HG02840 (cell line): Measurements from ENCODE around the gene KRT84.
A peak's percentile ranks its signal among the peaks of the same experiment; 100 is the strongest.

Experiments used
- ATAC-seq: cut with Tn5 transposase; IDR thresholded peaks from one replicate; pipeline ENCODE4 v1.9.1; 2021; ENCODE audit warnings: mild to moderate bottlenecking, moderate library complexity, moderate number of reproducible peaks; ENCODE audit not compliant: unreplicated experiment, low FRiP score

KRT84 gene

DNA sequence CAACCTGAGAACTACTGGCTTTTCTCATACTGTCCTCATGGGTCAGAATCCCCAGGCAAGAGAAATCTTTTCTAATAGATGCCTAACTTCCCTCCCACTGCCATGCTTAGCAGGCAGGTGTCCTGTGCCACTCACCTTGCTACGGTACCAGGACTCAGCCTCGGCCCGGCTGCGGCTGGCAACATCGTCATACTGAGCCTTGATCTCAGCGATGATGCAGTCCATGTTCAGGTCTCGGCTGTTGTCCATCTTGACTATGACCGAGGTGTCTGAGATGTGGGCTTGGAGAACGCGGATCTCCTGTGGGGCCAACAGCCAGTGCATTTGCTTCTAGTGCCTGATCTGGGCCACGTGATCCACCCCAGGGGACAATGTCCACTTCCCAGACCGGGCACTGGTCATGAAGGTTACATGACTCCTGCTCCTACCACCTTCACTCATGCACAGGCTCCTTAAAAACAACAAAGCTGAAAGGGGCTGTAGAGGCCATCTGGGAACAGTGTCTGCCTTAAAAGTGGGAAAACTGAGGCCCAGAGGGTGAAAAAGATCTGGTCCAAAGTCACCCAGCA lies 22.3 kb downstream of the KRT84 start:
- ATAC-seq, result no peak

DNA sequence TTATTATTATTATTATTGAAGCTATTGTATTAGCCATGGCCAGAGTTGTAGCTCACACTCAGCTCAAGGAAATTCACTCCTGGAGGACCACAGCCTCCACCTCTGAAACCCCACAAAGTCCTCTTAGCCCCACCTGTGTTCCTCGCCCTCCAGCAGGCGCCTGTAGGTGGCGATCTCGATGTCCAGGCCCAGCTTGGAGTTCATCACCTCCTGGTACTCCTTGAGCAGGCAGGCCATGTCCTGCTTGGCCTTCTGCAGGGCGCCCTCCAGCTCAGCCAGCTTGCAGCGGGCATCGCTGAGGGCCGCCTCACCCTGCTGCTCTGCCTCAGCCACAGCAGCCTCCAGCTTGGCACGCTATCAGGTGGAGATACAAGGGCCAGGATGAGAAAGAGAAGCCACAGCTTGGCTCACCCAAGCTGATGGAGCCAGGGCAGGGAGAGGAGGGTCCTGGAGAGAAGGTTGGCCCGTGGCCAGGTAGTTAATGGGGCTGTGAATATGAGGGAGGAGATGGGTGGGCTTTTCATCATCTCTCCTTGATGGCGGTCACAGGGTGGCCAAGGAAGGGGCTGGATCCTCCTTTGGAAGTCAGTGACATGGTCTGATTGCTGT lies 23.2 kb downstream of the KRT84 start:
- ATAC-seq, result no peak

DNA sequence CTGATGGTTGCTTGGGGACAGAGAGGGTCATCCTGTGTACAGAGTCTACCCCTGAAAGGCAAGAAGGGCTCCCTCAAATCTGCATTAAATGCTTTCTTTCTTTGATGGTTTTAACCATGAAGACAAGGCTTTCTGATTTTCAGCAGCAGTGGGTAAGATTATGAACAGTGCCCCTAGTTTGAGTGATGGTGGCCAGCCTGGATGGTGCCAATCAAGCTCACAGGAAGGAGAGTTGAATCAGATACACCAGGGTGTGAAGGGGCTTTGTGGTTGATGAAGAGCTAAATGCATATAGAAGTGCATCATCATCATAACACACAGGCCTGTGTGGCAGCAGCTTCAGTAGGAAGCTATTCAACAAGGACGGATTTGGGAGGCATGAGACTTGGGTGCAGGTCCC lies 23.9 kb downstream of the KRT84 start:
- ATAC-seq, result no peak

DNA sequence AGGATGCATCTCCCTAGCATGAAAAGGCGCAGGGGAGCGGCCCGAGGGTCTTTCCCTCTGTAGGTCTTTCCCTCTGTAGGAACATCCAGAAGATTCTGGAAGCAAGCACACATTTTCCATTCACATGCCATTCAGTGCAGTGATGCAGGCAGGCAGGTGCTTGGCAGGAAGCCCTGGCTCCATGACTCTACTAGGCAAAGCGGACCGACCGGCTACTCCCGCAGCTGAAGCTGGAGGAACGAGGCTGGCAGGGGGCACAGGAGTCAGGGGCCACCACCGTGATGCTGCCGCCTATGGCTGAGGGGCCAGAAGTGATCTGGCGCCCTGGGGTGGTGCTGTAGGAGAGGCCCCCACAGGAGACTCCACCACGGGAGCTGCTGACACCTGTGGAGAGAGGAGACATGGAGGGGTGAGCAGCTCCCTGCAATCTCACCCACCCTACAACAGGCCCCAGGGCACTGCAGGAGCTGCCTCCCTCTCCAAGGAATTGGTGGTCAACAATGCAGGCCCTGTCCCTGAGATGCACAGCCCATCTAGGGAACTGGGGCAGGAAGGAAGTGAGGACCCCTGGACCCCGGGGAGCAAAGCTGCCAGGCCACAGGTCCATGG lies 24.7 kb downstream of the KRT84 start:
- ATAC-seq, result no peak

DNA sequence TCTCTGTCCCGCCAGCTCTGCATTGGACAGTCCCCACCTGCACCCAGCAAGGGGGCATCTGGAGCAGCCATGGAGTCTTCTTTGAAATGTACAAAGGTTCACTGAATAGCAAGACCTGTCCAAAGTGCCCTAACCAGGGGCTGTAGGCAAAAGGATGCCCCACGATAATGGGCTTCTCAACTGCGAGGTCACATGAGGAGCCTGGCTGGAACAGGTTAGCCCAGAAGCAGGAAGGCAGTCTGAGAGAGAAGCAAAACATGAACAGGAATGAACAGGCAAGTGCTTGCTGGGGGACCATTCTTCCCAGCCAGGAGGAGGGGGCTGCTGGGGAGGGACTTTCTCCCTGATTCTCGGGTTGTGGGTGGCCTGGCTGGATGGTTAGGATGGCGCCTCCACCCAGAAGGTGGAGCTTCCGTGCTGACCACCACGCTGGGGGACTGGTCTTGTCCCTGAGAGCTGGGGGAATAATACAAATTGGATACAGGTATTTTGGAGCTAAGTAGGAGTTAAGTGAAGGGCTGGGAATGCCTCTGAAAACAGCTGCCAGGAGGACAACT lies 25.3 kb downstream of the KRT84 start:
- no peak for ATAC-seq

DNA sequence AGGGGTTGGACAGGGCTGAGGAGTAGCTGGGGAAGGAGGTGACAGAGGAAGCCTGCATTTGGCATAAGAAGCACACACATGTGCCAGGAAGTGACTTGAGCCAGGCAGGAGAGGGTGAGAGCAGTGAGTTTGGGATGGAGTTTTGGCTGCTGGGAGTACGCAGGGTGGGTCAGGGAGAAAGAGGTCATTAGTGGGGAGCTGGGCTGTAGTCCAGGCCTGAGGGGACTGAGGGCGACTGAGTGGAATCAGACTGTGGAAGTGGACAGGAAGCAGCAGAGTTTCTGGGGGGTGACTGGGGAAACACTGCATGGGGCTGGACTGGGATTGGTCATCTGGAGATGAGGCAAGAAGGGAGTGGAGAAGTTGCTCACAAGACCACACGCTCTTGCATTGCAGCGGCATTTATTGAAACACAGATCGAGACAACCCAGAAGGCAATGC lies 25.8 kb downstream of the KRT84 start:
- no peak for ATAC-seq

DNA sequence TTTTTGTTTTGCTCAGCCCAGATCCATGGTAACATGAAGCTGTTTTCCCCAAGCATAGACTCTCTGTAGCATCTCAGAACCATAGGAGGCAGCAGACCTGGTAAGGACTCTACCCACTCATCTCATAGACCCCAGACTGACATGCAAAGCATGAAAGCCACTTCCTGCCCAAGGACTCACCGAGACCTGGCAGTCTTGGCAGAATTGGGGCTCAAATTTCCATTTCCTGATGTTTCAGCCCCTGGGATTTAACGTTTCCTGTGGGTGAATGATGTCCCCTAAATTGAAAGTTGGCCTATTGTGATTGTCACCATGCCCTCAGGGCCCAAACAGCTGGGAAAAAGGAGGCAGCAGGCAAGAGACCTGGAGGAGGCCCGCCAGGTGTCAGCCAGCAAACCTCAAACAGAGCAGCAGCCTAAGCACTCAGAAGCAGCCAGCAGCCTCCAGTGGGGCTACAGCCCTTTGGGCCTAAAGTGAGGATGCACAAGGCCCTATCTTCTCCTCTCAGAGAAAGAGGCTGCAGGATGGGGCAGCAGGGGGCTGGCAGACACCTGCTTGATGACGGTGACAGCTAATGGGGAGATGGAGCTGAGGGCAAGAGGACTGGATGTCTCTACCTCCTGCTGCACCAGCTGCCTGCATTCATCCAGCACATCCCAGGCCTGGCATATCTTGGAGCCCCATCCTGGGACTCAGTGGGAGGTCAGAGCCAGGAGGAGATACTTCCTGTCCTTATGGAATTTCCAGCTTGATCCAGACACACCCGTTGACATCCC lies 26.7 kb downstream of the KRT84 start:
- ATAC-seq, result peak; percentile 79

DNA sequence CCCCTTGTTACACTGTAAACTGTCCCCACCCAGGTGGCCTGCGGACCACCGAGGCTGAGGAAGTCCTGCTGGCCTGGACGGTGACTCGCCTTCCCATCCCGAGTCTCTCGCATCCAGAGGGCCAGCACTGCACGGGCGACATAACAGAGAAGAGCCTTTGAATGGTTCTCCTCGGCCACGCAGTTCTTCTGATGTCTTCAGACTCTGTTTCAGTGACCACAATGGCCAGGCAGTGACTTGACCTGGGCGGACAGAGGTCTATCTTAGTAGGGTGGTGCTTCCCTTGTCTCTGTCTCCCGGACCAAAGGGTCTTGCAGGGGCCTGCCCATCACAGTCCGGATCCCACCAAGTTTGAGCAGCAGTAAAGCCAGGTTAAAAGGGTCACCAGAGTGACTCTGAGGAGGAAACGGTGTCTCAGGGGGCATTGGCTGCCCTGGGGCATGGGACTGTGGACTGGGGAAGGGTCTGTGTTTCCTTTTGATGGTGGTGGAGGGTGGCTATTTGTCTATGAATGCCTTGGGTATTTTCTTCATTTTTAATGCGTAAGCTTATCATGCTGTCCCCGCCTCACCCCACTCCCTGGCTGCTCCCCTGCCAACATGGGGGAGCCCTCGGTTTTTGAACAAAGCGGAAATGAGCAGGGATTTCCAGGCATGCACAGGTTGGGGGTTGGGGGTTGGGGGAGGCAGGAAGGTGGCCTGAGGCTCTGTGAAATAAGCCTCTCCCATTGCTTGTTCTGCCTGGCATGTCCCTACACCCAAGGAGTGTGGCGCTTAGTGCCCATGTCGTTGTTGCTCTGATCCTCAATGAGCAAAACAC lies 28.5 kb downstream of the KRT84 start:
- no peak for ATAC-seq

DNA sequence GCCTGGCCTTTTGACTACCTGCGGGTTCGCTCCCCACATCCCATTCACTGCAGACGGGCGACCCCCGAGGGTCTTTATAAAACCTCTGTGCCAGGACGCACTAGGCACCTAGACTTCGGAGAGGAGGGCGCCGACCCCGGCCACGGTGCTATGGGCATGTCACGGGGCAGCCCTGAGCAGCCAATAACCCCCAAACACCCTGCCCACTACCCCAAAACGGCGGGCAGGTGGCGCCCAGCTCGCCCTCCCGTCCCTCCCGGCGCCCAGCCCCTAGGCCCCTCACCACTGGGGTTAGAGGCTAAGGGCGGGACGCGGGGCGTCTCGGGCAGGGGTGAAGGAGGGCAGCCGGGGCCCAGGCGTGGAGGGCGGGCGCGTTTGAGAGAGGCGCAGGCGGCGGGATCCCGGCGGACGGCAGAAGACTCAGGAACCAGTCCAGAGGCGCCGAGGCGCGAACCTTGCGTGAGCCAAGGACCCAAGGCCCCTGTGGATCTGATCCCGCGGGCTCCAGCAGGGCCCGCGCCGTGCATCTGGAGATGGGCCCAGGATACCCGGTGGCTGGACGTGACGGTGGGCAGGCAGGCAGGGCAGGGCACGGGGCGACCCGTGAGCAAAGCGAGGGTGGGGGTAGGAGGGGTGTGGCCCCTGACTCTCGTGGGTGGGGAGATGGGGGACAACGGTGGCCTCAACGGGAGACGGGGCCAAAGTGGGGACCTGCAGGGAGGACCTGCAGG lies 29.3 kb downstream of the KRT84 start:
- ATAC-seq, result no peak

DNA sequence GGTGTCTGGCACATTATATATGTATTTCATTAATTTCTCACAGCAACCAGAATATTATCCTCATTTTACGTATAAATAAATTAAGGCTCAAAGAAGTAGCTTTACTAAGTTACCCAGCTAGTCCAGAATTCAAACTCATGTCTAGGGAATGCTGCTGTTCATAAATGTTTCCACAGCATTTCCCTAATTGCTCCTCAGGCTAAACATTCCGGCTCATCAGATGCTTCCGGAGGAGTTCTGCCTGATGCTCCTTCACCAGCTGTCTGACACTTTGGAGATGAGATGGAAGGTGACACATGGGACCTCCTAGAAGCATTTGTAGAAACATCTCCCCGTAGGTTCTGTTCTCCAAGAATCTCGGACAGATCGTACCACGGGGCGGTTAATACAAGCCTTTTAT lies 30.3 kb downstream of the KRT84 start:
- ATAC-seq, result no peak

DNA sequence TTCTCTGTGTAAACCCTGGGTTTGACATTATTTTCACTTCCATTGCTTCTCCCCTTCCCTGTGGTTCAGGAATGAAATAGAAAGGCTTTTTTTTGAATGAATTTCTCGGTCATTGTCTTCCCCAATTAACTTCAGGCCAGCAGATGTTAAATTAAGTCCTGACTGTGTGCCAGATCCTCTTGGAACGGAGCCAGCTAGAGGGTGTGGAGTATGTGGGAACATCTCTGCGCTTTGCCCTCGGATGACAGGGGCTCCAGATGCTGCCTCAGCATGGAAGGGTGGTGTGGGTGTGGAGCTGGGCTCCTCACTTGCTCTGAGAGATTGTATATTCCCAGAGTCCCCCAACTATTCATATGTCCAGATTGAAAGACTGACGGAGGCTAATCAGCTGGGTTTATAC lies 31.3 kb downstream of the KRT84 start:
- no peak for ATAC-seq

DNA sequence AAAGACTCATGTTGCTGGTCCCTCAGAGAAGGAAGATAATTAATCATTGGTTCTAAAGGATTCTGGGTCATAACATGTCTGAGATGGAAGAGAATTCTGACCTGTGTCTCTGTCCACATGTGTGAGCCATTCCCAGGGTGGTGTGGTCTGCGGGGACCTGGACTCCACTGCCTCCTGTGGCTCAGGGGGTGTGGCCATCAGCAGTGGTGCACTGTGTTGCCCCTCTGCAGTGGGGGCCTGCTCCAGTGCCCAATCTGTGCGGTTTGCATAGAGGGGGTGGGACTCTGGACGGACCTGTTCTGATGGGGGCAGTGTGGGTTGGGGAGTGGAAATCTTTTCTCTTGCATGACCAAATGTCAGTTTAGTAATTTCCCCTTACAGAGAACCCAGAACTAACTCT lies 31.7 kb downstream of the KRT84 start:
- no peak for ATAC-seq

DNA sequence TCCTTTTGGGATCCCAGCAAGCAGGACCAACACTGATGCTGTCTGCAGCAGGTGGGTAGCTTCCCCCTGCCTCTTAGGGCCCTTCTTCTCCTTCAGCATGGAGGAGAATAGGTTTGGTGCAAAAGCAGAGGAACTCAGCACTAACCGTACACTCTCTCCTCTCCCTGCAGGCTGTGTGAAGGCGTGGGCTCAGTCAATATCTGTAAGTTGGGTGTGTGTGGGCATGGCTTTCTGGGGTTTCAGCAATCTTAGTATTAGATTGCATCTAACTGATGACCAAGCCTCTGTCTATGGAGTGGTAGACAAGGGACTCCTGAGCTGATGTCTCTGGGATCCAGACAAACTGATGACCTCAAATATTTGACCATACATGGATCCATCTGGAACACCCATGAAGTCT lies 32.5 kb downstream of the KRT84 start:
- no peak for ATAC-seq

DNA sequence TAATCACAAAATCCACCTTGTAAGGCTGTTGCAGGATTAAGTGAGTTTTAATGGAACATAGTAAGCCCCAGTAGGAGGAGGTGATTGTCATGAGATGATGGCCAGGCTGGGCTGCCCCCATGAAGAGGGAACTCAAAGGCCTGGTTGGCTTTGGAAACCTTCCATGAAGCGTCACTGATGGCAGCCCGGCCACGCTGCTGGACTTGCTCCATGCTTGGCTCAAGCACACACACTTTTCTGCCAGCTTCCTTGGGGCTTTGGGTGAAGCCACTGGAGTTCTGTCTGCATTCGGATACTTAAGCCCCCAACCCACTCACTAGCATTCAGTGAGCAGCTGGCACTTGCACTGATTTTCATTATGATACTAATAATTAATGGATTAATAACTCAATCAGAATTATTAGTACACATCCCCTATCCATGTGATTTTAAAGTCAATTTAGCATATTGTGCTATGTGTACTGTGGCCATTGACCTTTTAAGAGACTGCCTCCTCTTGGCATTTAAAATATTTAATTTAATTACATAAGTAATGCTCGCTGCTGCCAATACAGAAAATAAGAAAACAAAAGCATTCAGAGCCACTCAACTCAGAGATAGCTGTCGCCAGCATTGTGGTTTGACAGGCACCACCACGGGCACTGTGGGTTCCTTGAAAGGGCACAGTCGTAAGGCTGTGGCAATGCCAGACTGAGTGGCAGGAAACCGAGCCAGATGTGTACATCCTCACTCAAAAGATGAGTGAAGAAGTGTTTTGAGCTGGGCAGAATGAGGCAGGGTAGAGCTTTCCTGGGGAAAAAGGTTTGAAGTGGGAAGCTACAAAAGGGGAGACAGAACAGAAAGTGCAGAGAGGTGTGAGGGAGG lies 34.0 kb downstream of the KRT84 start:
- ATAC-seq, result no peak

DNA sequence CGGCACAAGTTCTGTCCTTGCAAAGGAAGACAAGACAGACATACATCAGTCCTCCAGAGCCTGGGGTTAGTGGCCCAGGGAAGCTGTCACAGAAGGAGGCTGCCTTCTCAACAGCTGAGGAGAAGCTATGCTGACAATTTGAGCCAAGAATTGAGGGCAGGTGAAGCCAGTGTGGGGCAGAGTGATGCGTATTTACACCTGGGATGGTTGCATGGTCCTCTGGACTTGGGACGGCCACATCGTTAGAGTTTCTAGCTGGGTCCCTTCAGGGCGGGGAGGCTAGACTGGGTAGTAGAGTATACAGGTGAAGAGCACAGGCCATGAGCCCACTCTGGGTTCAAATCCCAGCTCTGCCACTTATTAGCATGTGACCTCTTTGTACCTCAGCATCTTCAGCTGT lies 34.7 kb downstream of the KRT84 start:
- ATAC-seq, result no peak

DNA sequence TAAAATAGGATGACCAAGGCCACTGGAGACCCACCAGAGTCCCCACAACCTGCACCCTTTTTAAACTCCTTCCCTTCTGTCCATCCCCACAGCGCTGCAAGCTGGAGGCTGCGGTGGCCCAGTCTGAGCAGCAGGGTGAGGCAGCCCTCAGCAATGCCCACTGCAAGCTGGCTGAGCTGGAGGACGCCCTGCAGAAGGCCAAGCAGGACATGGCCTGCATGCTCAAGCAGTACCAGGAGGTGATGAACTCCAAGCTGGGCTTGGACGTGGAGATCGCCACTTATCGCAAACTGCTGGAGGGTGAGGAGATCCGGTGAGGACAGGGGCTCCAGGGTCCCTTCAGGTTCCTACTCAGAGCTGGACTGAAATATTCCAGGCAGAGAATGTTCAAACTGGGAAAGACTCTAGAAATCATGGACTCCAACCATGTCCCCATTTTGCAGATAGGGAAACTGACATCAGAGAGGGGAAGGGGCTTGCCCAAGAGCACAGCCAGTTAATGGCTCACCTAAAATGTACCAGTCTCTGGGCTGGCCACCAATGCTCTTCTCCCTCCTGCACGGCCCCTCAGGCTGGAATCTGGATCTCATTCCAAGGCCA lies 35.3 kb downstream of the KRT84 start:
- ATAC-seq, result no peak

DNA sequence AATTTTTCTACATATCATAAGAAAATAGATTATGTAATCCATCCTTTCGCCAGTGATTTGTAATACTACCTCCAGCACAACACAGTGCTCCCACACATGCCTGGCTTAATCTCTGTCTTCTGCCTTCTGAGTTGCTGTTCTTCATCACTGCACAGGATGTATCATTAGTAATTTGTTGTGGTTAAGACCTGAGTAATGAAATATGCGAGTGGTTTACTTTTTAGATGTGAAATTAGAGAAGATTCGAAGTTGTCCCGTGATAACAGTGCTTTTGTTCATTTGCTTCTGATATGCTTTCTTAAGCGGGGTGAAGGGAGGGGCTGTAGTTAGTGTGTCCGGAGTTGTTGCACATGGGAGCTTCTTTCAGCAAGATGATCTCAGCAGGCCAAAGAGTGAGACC lies 36.3 kb downstream of the KRT84 start:
- ATAC-seq, result no peak
